CD4-positive, alpha-beta T cell treated with Interleukin-10 for 1 hour (primary cell): ENCODE measurements around the gene EPS8L1.
A peak's percentile ranks its signal among the peaks of the same experiment; 100 is the strongest.

Source experiments
- DNase-seq: peaks from one replicate; pipeline ENCODE4 v3.0.0-alpha.2; 2020

The EPS8L1 gene

DNA sequence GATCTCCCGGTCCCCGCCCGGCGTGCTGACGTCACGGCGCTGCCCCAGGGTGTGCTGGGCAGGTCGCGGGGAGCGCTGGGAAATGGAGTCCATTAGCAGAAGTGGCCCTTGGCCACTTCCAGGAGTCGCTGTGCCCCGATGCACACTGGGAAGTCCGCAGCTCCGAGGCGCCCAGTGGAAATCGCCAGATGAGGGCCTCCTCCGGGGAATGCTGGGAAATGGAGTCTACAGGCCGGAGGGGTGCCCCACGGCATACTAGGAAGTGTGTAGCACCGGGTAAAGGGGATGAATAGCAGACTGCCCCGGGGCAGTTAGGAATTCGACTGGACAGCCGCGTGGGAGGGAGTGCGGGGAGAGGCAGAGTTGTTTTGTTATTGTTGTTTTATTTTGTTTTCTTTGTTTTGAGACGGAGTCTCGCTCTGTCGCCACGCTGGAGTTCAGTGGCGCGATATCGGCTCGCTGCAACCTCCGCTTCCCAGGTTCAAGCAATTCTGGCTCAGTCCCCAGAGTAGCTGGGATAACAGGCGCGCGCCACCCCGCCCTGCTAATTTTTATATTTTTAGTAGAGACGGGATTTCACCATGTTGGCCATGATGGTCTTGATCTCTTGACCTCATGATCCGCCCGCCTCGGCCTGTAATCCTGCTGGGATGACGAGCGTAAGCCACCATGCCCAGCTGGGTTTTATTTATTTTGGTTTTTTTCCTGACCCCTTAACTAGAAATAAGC lies 42.2 kb downstream of the EPS8L1 start:
- DNase-seq: peak; percentile 98

DNA sequence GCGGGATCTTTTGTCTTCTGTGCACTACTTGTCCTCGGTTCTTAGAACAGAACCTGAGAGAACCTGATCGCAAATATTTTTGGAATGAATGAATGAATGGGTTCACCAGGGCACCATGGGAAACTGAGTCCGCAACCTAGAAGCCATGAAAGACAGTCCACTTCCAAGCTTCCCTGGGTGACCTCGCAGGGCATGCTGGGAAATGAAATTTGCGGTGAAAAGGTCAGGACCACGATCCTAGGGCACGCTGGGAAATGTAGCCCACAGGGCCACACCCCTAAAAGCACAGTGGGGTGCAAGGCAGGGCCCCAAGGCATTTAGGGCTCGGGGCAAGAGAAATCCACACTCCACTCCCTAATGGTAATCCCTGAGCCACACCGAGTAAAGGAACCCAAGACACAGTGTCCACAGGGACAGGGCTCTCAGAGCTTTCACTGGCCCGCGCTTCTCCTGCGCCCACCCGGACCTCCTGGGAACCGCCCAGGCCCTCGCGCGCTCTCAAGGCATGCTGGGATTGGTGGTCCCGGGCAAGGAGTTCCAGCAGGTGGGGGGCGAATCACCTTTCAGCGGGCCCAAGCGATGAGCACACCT lies 42.8 kb downstream of the EPS8L1 start:
- peak; percentile 27 for DNase-seq

- peak; percentile 15 for DNase-seq
These were observed 43.4 kb downstream of the EPS8L1 start for GRCh38 chr19:55119053-55119452.

- DNase-seq: no peak
These were observed 55.8 kb downstream of the EPS8L1 start for GRCh38 chr19:55131421-55131820.

DNA sequence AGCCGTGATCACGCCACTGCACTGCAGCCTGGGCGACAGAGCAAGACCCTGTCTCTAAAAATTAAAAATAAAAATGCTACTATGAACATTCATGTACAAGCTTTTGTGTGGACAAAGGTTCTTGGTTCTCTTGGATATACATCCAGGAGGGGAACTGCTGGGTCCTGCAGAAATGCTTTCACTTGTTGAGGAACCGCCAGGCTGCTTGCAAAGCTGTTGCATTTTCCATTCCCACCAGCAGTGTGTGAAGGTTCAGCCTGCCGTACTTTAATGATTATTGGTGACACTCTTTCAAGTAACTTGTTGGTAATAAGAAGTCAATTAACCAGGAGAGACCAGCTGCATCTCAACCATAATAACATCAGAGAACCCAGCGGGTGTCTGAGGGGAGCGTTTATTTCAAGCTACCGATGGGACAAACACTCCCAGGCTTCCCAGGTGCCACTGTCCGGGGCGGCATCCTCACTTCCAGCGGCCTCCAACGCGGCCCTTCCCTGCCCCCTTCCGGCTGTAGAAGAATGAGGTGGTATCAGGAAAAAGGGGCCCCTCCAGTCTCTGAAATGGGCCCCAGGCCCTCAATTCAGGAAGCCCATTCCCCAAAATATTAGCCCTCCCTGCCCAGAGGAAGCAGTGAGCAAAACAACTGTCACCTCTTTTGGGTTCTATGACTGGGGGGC lies 56.9 kb downstream of the EPS8L1 start:
- no peak for DNase-seq

DNA sequence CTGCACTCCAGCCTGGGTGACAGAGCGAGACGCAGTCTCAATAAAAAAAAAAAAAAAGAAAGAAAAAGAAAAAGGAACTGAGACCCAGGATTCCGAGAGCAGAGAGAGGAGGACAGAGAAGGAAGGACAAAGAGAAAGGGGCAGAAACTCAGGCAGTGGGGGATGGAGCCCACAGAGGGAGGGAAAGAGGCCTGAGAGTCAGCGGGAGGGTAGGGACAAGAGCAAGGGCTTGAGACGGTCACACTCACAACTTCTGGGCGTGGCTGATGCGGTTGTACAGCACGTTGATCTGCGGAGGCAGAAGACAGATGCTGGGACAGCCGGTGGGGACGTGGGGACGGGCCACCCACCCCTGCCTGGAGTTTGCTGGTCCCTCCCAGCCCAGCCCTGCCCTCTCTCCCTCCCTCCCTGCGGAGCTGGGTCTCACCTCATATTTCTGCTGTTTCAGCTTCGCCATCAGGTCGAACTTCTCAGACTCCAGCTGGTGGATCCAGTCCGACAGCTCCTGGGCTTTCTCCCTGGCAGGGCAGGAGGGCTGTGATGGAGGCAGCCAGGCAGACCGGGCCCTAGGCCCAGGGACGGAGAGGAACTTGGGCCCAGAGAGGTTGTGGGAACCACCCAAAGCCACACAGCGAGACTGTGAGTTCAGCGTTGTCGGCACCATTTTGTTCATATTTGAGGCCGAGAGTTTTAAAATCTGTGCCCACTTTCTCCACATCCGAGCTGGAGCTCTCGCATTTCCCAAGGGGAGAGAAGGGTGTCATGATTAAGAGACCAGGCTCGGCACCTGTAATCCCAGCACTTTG lies 58.2 kb downstream of the EPS8L1 start:
- DNase-seq: no peak

- DNase-seq: no peak
These were observed 59.1 kb downstream of the EPS8L1 start for GRCh38 chr19:55134736-55135135.

DNA sequence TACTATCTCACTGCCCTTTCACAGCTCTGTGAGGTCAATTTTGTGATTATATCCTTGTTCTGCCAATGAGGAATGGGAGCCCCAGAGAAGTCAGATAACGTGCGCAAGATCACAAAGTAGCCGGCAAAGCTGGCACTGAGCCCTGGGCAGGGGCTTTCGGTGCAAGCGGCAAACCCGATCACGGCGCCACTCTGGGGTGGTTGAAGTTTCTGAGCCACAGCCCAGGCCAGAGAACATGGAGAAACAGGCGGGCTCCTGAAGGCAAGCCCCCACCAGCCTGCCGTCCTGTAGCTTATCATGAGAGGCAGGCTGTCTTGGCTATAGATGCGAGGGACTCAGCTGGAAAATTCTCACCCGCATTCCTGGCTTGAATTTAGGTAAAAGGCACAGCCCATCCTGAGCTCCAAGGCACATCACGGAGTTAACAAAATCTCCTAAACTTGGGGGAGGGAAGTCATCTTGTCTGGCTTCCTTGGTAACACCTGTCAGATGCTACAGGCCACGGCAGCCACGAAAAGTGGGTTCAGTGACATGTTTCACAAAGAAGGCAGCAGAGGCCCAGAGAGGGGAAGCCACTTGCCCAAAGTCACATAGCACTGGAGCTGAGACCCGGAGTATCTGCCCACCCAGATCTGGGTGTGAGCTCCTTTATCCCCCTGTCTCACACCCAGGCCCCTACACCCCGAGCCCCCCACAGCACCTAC lies 60.9 kb downstream of the EPS8L1 start:
- no peak for DNase-seq
